CD4-positive, alpha-beta T cell (primary cell): ENCODE measurements around the gene GTF3C4. TPM values are rescaled to one million over a fixed set of nuclear protein-coding genes. Genes with fewer than 3 reads are reported as not detected.

Experiments
- ATAC-seq: fragments of 200-7000 bp; cut with Tn5 transposase; one replicate; pipeline ENCODE4 v1.10.0; 2022; ENCODE audit warnings: mild to moderate bottlenecking; ENCODE audit not compliant: poor library complexity
- CTCF ChIA-PET: fragments of 350-600 bp; sonication (Branson Sonifier 250); formaldehyde crosslinking; loops from one replicate; lab custom pipeline; 2021; ENCODE audit warnings: antibody characterized with exemption, inconsistent platforms; lab: Charles Lee
- POLR2A ChIA-PET: fragments of 350-600 bp; sonication (Branson Sonifier 250); formaldehyde crosslinking; loops from one replicate; lab custom pipeline; 2021; ENCODE audit warnings: antibody characterized with exemption, inconsistent platforms; lab: Charles Lee
- DNase-seq, 14 experiments: peaks; one replicate each; pipeline ENCODE4 v3.0.0-alpha.2; 2013 to 2020; ENCODE audit warnings: mixed read lengths in 2 of 14
- H3K27ac ChIP-seq, 2 donors: one replicate each; pipeline versions ENCODE4 v1.5.1 to v1.7.0; 2013; ENCODE audit warnings: low read length in 2 of 2, low read depth in 1 of 2, mild to moderate bottlenecking in 1 of 2
- H3K27me3 ChIP-seq, 2 experiments: 1 replicate in 1 of 2; 2 replicates in 1 of 2; pipeline versions ENCODE4 v1.6.1 to v1.7.0; 2013; ENCODE audit warnings: low read length in 2 of 2, control low read depth in 1 of 2, mild to moderate bottlenecking in 1 of 2, moderate library complexity in 1 of 2; ENCODE audit not compliant: insufficient read depth in 2 of 2, control insufficient read depth in 1 of 2
- H3K36me3 ChIP-seq: one replicate; pipeline ENCODE4 v1.6.1; 2013; ENCODE audit warnings: low read length, control low read depth; ENCODE audit not compliant: insufficient read depth
- H3K4me1 ChIP-seq: one replicate; pipeline ENCODE4 v1.6.1; 2013; ENCODE audit warnings: low read length, control low read depth; ENCODE audit not compliant: insufficient read depth
- H3K4me3 ChIP-seq: one replicate; pipeline ENCODE4 v1.5.1; 2013; ENCODE audit warnings: mild to moderate bottlenecking, low read length, moderate library complexity
- H3K9me3 ChIP-seq, 2 experiments: 1 replicate in 1 of 2; 2 replicates in 1 of 2; pipeline versions ENCODE4 v1.6.1 to v1.7.0; 2013; ENCODE audit warnings: low read length in 2 of 2, mild to moderate bottlenecking in 2 of 2, control low read depth in 1 of 2, moderate library complexity in 1 of 2; ENCODE audit not compliant: control insufficient read depth in 1 of 2, insufficient read depth in 1 of 2
- H3K27ac Mint-ChIP-seq: one replicate; pipeline ENCODE4 v1.8.0; 2020; ENCODE audit warnings: mixed read lengths
- H3K27me3 Mint-ChIP-seq: one replicate; pipeline ENCODE4 v1.8.0; 2021; ENCODE audit warnings: mixed read lengths
- H3K36me3 Mint-ChIP-seq: one replicate; pipeline ENCODE4 v1.8.0; 2021; ENCODE audit warnings: low read depth, mixed read lengths
- H3K4me1 Mint-ChIP-seq: one replicate; pipeline ENCODE4 v1.8.0; 2021; ENCODE audit warnings: low read depth, mixed read lengths
- H3K4me3 Mint-ChIP-seq: one replicate; pipeline ENCODE4 v1.8.0; 2020; ENCODE audit warnings: mild to moderate bottlenecking, mixed read lengths
- H3K9me3 Mint-ChIP-seq: one replicate; pipeline ENCODE4 v1.8.0; 2020; ENCODE audit warnings: mixed read lengths
- intact Hi-C, 2 experiments: fragments of 100-400 bp; cut with DNase I in 1 of 2; cut with micrococcal nuclease in 1 of 2; formaldehyde crosslinking; loops; one replicate each; pipeline versions ENCODE4 v1.15.1 to v1.9.0; 2023 to 2025; cut with DNase I, micrococcal nuclease
- total RNA-seq, 174 experiments: library from RNA in 2 of 174; stranded (reverse) in 2 of 174; gene quantifications; one replicate each; pipeline ENCODE4 v1.2.3 and lab custom pipeline; 2021 to 2026
- TF ChIP-seq, protein P1 (sequence below): fragments of 200-600 bp; IDR thresholded peaks from one replicate; pipeline ENCODE4 v1.8.0; 2022; ENCODE audit warnings: antibody characterized with exemption, mild to moderate bottlenecking

Gene GTF3C4
- total RNA-seq, 2 experiments from 2014 or later = 9.3 to 9.6 TPM

DNA sequence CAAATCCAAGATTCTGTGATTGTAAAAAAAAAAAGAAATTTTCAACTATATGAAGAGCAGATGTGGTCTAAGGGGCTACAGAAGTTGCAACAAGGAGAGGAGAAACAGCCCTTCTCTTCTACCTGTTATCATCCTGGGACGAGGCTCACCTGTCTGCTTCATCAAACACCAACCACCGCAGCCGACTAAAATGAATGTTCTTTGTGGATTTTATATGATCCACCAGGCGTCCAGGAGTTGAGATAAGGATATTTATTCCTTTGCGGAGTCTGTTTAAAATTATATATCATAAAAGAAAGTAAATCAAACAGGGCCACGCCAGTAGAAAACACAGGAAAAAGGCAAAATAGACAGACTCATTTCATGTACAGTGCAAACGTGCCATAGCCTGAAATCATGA is 22.0 kb upstream of the GTF3C4 start:
- Histone ChIP-seq H3K27me3 (no peaks in the 10 kb centered on the region), H3K4me3 (no peak overlapping the region), H3K4me1 (no peaks in the 10 kb centered on the region), H3K27ac (no peak overlapping the region), H3K36me3 (peaks cover 86% of the 10 kb centered on the region), H3K9me3 (no peaks in the 10 kb centered on the region)
- H3K9me3 Mint-ChIP-seq = no peaks in the 10 kb centered on the region
- peaks cover 95% of the 10 kb centered on the region for H3K36me3 Mint-ChIP-seq
- ATAC-seq (no peak), DNase-seq (no peak)
- ChIA-PET POLR2A (interaction anchor here (0.6 kb wide), 1 partner anchor 142 kb away, joined by 3 read pairs; no protein-coding TSS in a partner anchor), CTCF (no interaction called here)
- no peak overlapping the region for H3K27ac Mint-ChIP-seq
- no peak overlapping the region for H3K4me3 Mint-ChIP-seq
- no peaks in the 10 kb centered on the region for H3K27me3 Mint-ChIP-seq
- TF ChIP-seq, protein P1, sequence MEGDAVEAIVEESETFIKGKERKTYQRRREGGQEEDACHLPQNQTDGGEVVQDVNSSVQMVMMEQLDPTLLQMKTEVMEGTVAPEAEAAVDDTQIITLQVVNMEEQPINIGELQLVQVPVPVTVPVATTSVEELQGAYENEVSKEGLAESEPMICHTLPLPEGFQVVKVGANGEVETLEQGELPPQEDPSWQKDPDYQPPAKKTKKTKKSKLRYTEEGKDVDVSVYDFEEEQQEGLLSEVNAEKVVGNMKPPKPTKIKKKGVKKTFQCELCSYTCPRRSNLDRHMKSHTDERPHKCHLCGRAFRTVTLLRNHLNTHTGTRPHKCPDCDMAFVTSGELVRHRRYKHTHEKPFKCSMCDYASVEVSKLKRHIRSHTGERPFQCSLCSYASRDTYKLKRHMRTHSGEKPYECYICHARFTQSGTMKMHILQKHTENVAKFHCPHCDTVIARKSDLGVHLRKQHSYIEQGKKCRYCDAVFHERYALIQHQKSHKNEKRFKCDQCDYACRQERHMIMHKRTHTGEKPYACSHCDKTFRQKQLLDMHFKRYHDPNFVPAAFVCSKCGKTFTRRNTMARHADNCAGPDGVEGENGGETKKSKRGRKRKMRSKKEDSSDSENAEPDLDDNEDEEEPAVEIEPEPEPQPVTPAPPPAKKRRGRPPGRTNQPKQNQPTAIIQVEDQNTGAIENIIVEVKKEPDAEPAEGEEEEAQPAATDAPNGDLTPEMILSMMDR = no peak
- H3K4me1 Mint-ChIP-seq = no peaks in the 10 kb centered on the region
- intact Hi-C loops = no loop called here

GRCh38 chr9:132648685-132649084 is 21.6 kb upstream of the GTF3C4 start:
- CTCF ChIA-PET = no interaction called here
- intact Hi-C loops = no loop called here
- no peak overlapping the region for H3K4me3 Mint-ChIP-seq
- peaks cover 91% of the 10 kb centered on the region for H3K36me3 Mint-ChIP-seq
- no peaks in the 10 kb centered on the region for H3K9me3 Mint-ChIP-seq
- no peaks in the 10 kb centered on the region for H3K27me3 Mint-ChIP-seq
- Histone ChIP-seq H3K27ac (no peak overlapping the region), H3K4me3 (no peak overlapping the region), H3K4me1 (no peaks in the 10 kb centered on the region), H3K9me3 (no peaks in the 10 kb centered on the region), H3K27me3 (no peaks in the 10 kb centered on the region), H3K36me3 (peaks cover 82% of the 10 kb centered on the region)
- POLR2A ChIA-PET = interaction anchor here (0.6 kb wide), 1 partner anchor 142 kb away, joined by 3 read pairs; no protein-coding TSS in a partner anchor
- TF ChIP-seq, protein P1 = no peak
- ATAC-seq = no peak
- DNase-seq = no peak
- no peak overlapping the region for H3K27ac Mint-ChIP-seq
- H3K4me1 Mint-ChIP-seq = no peaks in the 10 kb centered on the region

- ATAC-seq (no peak), DNase-seq (peak in 1 of 14 experiments; percentile 7)
- POLR2A ChIA-PET = interaction anchor here (1.7 kb wide), 1 partner anchor 19 kb away, joined by 7 read pairs; the partner anchor contains the start of genes DDX31 and GTF3C4
- H3K9me3 Mint-ChIP-seq = no peaks in the 10 kb centered on the region
- Histone ChIP-seq H3K4me1 (no peaks in the 10 kb centered on the region), H3K27ac (no peak overlapping the region), H3K9me3 (no peaks in the 10 kb centered on the region), H3K4me3 (no peak overlapping the region), H3K27me3 (no peaks in the 10 kb centered on the region), H3K36me3 (peaks cover 62% of the 10 kb centered on the region)
- H3K27me3 Mint-ChIP-seq = no peaks in the 10 kb centered on the region
- CTCF ChIA-PET = no interaction called here
- peaks cover 89% of the 10 kb centered on the region for H3K36me3 Mint-ChIP-seq
- intact Hi-C loops = no loop called here
- H3K27ac Mint-ChIP-seq = no peak overlapping the region
- no peak overlapping the region for H3K4me3 Mint-ChIP-seq
- H3K4me1 Mint-ChIP-seq = peaks cover 6% of the 10 kb centered on the region
- TF ChIP-seq, protein P1 = no peak
Observed at GRCh38 chr9:132651259-132651658, 19.0 kb upstream of the GTF3C4 start.
